HepG2 (cell line): Measurements from ENCODE around the gene CNOT1. TPM values are rescaled to one million over a fixed set of nuclear protein-coding genes. Genes with fewer than 3 reads are reported as not detected.

ENCODE experiments used
- ASH2L ChIP-seq: fragments of 300-600, 200-600 bp; sonication (generic); IDR thresholded peaks from 2 replicates; pipeline ENCODE4 v1.7.0; 2017; ENCODE audit warnings: low read depth, mild to moderate bottlenecking, moderate library complexity, mixed read lengths, low read length; ENCODE audit not compliant: insufficient read length
- CAMTA2 ChIP-seq: sonication (generic); formaldehyde crosslinking; IDR thresholded peaks from 2 replicates; pipeline ENCODE4 v1.4.0; 2020; ENCODE audit warnings: mild to moderate bottlenecking, missing genetic modification reagents, borderline replicate concordance
- CCDC6 ChIP-seq: sonication (generic); formaldehyde crosslinking; IDR thresholded peaks from 2 replicates; pipeline ENCODE4 v1.8.1; 2022; ENCODE audit warnings: mild to moderate bottlenecking, missing genetic modification reagents, moderate library complexity
- DMAP1 ChIP-seq: IDR thresholded peaks from 2 replicates; pipeline ENCODE4 v1.6.1; 2016
- DNMT3B ChIP-seq: conservative IDR thresholded peaks from 2 replicates; pipeline ENCODE4 v1.6.1; 2016; ENCODE audit warnings: missing biosample characterization, control low read depth
- FOXA3 ChIP-seq: IDR thresholded peaks from 2 replicates; pipeline ENCODE4 v1.6.1; 2016; ENCODE audit warnings: missing genetic modification reagents, missing compliant biosample characterization
- GABPB1 ChIP-seq: IDR thresholded peaks from 2 replicates; pipeline ENCODE4 v1.6.1; 2016; ENCODE audit warnings: mild to moderate bottlenecking, missing genetic modification reagents, moderate library complexity, missing compliant biosample characterization
- GTF2F1 ChIP-seq: fragments of 150-350 bp; IDR thresholded peaks from 2 replicates; pipeline ENCODE4 v1.6.1; 2014; ENCODE audit warnings: low read length
- HCFC1 ChIP-seq: fragments of 150-350 bp; IDR thresholded peaks from 2 replicates; pipeline ENCODE4 v1.6.1; 2014; ENCODE audit warnings: low read depth, low read length
- HNF4A ChIP-seq: sonication (generic); formaldehyde crosslinking; IDR thresholded peaks from 2 replicates; pipeline ENCODE4 v1.4.0; 2020; ENCODE audit warnings: missing genetic modification reagents
- ISL2 ChIP-seq: sonication (generic); formaldehyde crosslinking; IDR thresholded peaks from 2 replicates; pipeline ENCODE4 v1.5.0; 2020; ENCODE audit warnings: missing genetic modification reagents
- KLF9 ChIP-seq: IDR thresholded peaks from 2 replicates; pipeline ENCODE4 v1.6.1; 2016; ENCODE audit warnings: low read depth
- MAFG ChIP-seq: sonication (generic); formaldehyde crosslinking; IDR thresholded peaks from 2 replicates; pipeline ENCODE4 v1.5.1; 2020; ENCODE audit warnings: mild to moderate bottlenecking, missing genetic modification reagents
- MBNL3 ChIP-seq: fragments of 250-450 bp; sonication (Bioruptor Pico); conservative IDR thresholded peaks from 2 replicates; pipeline ENCODE4 v1.8.0; 2022; ENCODE audit warnings: mild to moderate bottlenecking, inconsistent platforms
- ONECUT2 ChIP-seq: sonication (generic); formaldehyde crosslinking; IDR thresholded peaks from 2 replicates; pipeline ENCODE4 v1.4.0; 2020; ENCODE audit warnings: missing genetic modification reagents
- RCOR2 ChIP-seq: IDR thresholded peaks from 2 replicates; pipeline ENCODE4 v1.6.1; 2016; ENCODE audit warnings: missing biosample characterization, missing genetic modification reagents
- SALL2 ChIP-seq: sonication (generic); formaldehyde crosslinking; IDR thresholded peaks from 2 replicates; pipeline ENCODE4 v1.8.1; 2023; ENCODE audit warnings: mild to moderate bottlenecking, missing genetic modification reagents, inconsistent platforms
- SKI ChIP-seq: fragments of 450-650 bp; IDR thresholded peaks from one replicate; pipeline ENCODE4 v1.6.1; 2018; ENCODE audit warnings: mild to moderate bottlenecking; ENCODE audit not compliant: partially characterized antibody
- ZNF772 ChIP-seq: sonication (generic); formaldehyde crosslinking; IDR thresholded peaks from 2 replicates; pipeline ENCODE4 v1.5.0; 2020; ENCODE audit warnings: mild to moderate bottlenecking, missing genetic modification reagents
- polyA plus RNA-seq, 8 experiments: library from polyadenylated mRNA; depleted of rRNA in 3 of 8; stranded (reverse) in 7 of 8; unstranded in 1 of 8; fragments of >200 nt; fragmentation: Illumina TruSeq in 4 of 8; extraction: Trizol in 4 of 8; gene quantifications; 2 replicates each; pipeline versions ENCODE4 v1.2.1 to v1.2.3, GENCODE V29; 2011 to 2016; ENCODE audit warnings: low read depth in 4 of 8, missing spikeins in 1 of 8, mixed read lengths in 1 of 8; ENCODE audit not compliant: insufficient read depth in 1 of 8
- total RNA-seq, 5 experiments: library from RNA; depleted of rRNA; stranded (reverse); fragments of >200 nt; fragmentation: Illumina TruSeq; extraction: Trizol; gene quantifications; 2 replicates each; pipeline ENCODE4 v1.2.3, GENCODE V29; 2016; ENCODE audit warnings: low read depth in 1 of 5
- TF ChIP-seq, protein P1 (sequence below): sonication (generic); formaldehyde crosslinking; IDR thresholded peaks from 2 replicates; pipeline ENCODE4 v1.4.0; 2020; ENCODE audit warnings: missing genetic modification reagents
- TF ChIP-seq, protein P2 (sequence below): sonication (generic); formaldehyde crosslinking; IDR thresholded peaks from 2 replicates; pipeline ENCODE4 v1.4.0; 2020; ENCODE audit warnings: missing genetic modification reagents
- TF ChIP-seq, protein P3 (sequence below): IDR thresholded peaks from 2 replicates; pipeline ENCODE4 v1.6.1; 2016; ENCODE audit warnings: mild to moderate bottlenecking
- TF ChIP-seq, protein P4 (sequence below): IDR thresholded peaks from 2 replicates; pipeline ENCODE4 v1.6.1; 2016; ENCODE audit warnings: low read depth

Gene CNOT1
- total and polyA plus RNA-seq, 2 of the 13 experiments (the other 11 are each of a cell fraction or from before 2014, with no cell fraction given), result 188 to 232 TPM

DNA sequence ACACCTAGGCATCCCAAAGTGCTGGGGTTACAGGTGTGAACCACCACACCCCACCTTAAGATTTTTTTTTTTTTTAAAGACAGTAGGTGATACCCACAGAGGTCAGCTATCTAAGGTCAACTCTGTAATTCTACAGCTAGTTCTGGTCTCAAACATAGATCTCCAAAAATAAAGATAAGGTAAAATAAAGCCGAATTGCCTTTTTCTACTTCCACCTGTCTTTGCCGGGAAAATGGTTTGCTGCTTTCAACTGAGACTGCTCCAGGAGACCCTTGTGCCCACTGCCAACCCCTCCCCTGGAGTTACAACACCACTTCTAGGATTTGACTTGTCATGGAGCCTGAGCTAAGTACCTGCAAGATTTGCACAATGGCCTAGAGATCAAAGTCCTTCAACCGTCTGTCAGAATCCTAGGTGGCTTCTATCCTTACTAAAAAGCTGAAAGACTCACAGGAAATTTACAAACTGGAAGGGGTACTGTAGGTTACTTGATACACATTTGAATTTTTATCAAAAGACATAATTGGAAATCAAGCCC, 4.7 kb upstream of the CNOT1 start (continued):
- TF ChIP-seq, protein P1, sequence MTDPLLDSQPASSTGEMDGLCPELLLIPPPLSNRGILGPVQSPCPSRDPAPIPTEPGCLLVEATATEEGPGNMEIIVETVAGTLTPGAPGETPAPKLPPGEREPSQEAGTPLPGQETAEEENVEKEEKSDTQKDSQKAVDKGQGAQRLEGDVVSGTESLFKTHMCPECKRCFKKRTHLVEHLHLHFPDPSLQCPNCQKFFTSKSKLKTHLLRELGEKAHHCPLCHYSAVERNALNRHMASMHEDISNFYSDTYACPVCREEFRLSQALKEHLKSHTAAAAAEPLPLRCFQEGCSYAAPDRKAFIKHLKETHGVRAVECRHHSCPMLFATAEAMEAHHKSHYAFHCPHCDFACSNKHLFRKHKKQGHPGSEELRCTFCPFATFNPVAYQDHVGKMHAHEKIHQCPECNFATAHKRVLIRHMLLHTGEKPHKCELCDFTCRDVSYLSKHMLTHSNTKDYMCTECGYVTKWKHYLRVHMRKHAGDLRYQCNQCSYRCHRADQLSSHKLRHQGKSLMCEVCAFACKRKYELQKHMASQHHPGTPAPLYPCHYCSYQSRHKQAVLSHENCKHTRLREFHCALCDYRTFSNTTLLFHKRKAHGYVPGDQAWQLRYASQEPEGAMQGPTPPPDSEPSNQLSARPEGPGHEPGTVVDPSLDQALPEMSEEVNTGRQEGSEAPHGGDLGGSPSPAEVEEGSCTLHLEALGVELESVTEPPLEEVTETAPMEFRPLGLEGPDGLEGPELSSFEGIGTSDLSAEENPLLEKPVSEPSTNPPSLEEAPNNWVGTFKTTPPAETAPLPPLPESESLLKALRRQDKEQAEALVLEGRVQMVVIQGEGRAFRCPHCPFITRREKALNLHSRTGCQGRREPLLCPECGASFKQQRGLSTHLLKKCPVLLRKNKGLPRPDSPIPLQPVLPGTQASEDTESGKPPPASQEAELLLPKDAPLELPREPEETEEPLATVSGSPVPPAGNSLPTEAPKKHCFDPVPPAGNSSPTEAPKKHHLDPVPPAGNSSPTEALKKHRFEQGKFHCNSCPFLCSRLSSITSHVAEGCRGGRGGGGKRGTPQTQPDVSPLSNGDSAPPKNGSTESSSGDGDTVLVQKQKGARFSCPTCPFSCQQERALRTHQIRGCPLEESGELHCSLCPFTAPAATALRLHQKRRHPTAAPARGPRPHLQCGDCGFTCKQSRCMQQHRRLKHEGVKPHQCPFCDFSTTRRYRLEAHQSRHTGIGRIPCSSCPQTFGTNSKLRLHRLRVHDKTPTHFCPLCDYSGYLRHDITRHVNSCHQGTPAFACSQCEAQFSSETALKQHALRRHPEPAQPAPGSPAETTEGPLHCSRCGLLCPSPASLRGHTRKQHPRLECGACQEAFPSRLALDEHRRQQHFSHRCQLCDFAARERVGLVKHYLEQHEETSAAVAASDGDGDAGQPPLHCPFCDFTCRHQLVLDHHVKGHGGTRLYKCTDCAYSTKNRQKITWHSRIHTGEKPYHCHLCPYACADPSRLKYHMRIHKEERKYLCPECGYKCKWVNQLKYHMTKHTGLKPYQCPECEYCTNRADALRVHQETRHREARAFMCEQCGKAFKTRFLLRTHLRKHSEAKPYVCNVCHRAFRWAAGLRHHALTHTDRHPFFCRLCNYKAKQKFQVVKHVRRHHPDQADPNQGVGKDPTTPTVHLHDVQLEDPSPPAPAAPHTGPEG (CRISPR knock-in tag), result no peak
- no peak for TF ChIP-seq MAFG
- TF ChIP-seq MBNL3 (CRISPR knock-in tag), result no peak
- TF ChIP-seq SKI, result no peak
- TF ChIP-seq CCDC6 (CRISPR knock-in tag), result no peak
- TF ChIP-seq DMAP1 (CRISPR knock-in tag), result peak; percentile 31; the same call in 1 of the 2 replicates
- TF ChIP-seq HCFC1, result no peak
- 0 out of 2 replicates have a peak, but pooled peaks have one; percentile 32 for TF ChIP-seq RCOR2 (CRISPR knock-in tag)
- TF ChIP-seq, protein P2, sequence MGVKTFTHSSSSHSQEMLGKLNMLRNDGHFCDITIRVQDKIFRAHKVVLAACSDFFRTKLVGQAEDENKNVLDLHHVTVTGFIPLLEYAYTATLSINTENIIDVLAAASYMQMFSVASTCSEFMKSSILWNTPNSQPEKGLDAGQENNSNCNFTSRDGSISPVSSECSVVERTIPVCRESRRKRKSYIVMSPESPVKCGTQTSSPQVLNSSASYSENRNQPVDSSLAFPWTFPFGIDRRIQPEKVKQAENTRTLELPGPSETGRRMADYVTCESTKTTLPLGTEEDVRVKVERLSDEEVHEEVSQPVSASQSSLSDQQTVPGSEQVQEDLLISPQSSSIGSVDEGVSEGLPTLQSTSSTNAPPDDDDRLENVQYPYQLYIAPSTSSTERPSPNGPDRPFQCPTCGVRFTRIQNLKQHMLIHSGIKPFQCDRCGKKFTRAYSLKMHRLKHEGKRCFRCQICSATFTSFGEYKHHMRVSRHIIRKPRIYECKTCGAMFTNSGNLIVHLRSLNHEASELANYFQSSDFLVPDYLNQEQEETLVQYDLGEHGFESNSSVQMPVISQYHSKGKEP (CRISPR knock-in tag), result no peak
- no peak for TF ChIP-seq CAMTA2 (CRISPR knock-in tag)
- TF ChIP-seq KLF9, result no peak
- no peak for TF ChIP-seq ASH2L
- TF ChIP-seq, protein P3, sequence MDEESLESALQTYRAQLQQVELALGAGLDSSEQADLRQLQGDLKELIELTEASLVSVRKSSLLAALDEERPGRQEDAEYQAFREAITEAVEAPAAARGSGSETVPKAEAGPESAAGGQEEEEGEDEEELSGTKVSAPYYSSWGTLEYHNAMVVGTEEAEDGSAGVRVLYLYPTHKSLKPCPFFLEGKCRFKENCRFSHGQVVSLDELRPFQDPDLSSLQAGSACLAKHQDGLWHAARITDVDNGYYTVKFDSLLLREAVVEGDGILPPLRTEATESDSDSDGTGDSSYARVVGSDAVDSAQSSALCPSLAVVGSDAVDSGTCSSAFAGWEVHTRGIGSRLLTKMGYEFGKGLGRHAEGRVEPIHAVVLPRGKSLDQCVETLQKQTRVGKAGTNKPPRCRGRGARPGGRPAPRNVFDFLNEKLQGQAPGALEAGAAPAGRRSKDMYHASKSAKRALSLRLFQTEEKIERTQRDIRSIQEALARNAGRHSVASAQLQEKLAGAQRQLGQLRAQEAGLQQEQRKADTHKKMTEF (CRISPR knock-in tag), result peak; percentile 67
- no peak for TF ChIP-seq GABPB1
- TF ChIP-seq FOXA3 (CRISPR knock-in tag), result peak; percentile 53
- TF ChIP-seq, protein P4, sequence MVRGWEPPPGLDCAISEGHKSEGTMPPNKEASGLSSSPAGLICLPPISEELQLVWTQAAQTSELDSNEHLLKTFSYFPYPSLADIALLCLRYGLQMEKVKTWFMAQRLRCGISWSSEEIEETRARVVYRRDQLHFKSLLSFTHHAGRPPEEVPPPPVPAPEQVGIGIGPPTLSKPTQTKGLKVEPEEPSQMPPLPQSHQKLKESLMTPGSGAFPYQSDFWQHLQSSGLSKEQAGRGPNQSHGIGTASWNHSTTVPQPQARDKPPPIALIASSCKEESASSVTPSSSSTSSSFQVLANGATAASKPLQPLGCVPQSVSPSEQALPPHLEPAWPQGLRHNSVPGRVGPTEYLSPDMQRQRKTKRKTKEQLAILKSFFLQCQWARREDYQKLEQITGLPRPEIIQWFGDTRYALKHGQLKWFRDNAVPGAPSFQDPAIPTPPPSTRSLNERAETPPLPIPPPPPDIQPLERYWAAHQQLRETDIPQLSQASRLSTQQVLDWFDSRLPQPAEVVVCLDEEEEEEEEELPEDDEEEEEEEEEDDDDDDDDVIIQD (CRISPR knock-in tag), result no peak; the same call in 1 of the 2 replicates
- no peak for TF ChIP-seq GTF2F1
- TF ChIP-seq SALL2 (CRISPR knock-in tag), result no peak
- no peak for TF ChIP-seq DNMT3B (CRISPR knock-in tag)
- no peak for TF ChIP-seq ONECUT2 (CRISPR knock-in tag)
- peak; percentile 53 for TF ChIP-seq ISL2
- no peak for TF ChIP-seq ZNF772 (CRISPR knock-in tag)
- peak; percentile 98 for TF ChIP-seq HNF4A (CRISPR knock-in tag)
